ENCODE data around the gene NPL.

DNA sequence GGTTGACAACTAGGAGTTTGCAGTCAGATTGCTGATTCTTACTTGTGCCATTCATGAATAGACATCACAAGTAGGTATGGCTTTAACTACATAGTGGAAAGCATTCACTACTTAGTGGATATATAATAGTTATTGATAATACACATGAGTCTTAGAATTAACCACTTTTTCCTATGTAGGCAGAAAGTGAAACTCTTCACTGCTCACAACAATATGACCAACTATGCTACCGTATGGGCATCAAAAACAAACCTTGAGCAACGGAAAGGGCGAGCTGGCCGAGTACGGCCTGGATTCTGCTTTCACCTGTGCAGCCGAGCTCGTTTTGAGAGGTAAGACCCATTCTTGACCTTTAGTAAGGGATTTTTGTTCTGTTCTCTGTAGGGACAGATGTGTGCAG is 88.3 kb downstream of the NPL start:
- TF ChIP-seq, protein P1, sequence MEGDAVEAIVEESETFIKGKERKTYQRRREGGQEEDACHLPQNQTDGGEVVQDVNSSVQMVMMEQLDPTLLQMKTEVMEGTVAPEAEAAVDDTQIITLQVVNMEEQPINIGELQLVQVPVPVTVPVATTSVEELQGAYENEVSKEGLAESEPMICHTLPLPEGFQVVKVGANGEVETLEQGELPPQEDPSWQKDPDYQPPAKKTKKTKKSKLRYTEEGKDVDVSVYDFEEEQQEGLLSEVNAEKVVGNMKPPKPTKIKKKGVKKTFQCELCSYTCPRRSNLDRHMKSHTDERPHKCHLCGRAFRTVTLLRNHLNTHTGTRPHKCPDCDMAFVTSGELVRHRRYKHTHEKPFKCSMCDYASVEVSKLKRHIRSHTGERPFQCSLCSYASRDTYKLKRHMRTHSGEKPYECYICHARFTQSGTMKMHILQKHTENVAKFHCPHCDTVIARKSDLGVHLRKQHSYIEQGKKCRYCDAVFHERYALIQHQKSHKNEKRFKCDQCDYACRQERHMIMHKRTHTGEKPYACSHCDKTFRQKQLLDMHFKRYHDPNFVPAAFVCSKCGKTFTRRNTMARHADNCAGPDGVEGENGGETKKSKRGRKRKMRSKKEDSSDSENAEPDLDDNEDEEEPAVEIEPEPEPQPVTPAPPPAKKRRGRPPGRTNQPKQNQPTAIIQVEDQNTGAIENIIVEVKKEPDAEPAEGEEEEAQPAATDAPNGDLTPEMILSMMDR (IDR thresholded peaks at IDR 0.05; ENCODE audit: low read depth, low read length), result no peak
- no peak for TF ChIP-seq EZH2phosphoT487 (IDR thresholded peaks at IDR 0.05; ENCODE audit: low read depth)

Data from OCI-LY3 (cell line).